Panc1 (cell line): ENCODE data around the gene SDK1.

Experiments used
- POLR2AphosphoS5 ChIP-seq: IDR thresholded peaks from 2 replicates; pipeline ENCODE4 v1.6.1; 2012; ENCODE audit warnings: mild to moderate bottlenecking, low read depth, low read length, moderate library complexity
- TF ChIP-seq, protein P1 (sequence below), 2 experiments: IDR thresholded peaks; 2 replicates each; pipeline ENCODE4 v1.6.1; 2011 to 2012; ENCODE audit warnings: low read depth in 2 of 2, control low read depth in 1 of 2, low read length in 1 of 2, mild to moderate bottlenecking in 1 of 2, moderate library complexity in 1 of 2; ENCODE audit not compliant: insufficient read depth in 1 of 2
- TF ChIP-seq, protein P2 (sequence below): fragments of 450-650 bp; IDR thresholded peaks from 2 replicates; pipeline ENCODE4 v1.5.1; 2017; ENCODE audit warnings: mild to moderate bottlenecking

DNA sequence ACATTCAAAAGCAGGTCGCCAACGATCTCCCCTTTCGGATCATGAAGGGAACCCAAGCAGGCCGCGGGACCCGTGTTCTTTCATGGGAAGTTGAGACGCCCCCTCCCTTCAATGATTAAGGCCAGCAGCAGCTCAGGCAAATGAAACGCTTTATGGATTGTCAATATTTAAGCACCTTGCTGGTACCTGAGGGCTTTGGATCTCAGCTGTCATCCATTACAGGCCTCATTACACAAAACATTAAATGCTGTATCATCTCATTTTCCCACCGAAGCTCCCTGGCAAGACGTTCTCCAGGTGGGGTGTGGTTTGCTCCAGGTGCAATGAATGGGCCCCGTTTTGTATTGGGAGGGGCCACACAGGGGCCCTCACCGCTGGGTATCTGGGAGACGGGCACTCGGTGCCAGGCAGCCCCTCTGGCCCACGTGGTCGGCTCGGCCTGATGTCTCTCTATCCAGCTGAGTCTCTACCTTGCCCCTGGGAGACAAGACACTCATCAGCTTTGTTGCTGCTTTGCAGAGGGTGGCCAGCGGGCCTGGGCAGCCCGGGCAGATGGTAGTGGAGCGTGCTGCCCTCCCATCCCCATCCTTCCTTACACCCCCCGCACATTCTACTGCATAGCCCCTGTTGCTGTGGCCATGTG, 925.0 kb downstream of the SDK1 start:
- TF ChIP-seq, protein P1, sequence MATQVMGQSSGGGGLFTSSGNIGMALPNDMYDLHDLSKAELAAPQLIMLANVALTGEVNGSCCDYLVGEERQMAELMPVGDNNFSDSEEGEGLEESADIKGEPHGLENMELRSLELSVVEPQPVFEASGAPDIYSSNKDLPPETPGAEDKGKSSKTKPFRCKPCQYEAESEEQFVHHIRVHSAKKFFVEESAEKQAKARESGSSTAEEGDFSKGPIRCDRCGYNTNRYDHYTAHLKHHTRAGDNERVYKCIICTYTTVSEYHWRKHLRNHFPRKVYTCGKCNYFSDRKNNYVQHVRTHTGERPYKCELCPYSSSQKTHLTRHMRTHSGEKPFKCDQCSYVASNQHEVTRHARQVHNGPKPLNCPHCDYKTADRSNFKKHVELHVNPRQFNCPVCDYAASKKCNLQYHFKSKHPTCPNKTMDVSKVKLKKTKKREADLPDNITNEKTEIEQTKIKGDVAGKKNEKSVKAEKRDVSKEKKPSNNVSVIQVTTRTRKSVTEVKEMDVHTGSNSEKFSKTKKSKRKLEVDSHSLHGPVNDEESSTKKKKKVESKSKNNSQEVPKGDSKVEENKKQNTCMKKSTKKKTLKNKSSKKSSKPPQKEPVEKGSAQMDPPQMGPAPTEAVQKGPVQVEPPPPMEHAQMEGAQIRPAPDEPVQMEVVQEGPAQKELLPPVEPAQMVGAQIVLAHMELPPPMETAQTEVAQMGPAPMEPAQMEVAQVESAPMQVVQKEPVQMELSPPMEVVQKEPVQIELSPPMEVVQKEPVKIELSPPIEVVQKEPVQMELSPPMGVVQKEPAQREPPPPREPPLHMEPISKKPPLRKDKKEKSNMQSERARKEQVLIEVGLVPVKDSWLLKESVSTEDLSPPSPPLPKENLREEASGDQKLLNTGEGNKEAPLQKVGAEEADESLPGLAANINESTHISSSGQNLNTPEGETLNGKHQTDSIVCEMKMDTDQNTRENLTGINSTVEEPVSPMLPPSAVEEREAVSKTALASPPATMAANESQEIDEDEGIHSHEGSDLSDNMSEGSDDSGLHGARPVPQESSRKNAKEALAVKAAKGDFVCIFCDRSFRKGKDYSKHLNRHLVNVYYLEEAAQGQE (IDR thresholded peaks at IDR 0.05; ENCODE audit: insufficient read depth in 1 of 2, low read depth in 2 of 2, low read length in 1 of 2), result no peak; a peak in 1 of 4 replicates
- TF ChIP-seq, protein P2, sequence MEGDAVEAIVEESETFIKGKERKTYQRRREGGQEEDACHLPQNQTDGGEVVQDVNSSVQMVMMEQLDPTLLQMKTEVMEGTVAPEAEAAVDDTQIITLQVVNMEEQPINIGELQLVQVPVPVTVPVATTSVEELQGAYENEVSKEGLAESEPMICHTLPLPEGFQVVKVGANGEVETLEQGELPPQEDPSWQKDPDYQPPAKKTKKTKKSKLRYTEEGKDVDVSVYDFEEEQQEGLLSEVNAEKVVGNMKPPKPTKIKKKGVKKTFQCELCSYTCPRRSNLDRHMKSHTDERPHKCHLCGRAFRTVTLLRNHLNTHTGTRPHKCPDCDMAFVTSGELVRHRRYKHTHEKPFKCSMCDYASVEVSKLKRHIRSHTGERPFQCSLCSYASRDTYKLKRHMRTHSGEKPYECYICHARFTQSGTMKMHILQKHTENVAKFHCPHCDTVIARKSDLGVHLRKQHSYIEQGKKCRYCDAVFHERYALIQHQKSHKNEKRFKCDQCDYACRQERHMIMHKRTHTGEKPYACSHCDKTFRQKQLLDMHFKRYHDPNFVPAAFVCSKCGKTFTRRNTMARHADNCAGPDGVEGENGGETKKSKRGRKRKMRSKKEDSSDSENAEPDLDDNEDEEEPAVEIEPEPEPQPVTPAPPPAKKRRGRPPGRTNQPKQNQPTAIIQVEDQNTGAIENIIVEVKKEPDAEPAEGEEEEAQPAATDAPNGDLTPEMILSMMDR, result no peak
- no peak for TF ChIP-seq POLR2AphosphoS5
